Measurements from ENCODE around the gene TMEM18.

The TMEM18 gene

GRCh38 chr2:677056-677958 is at the start of gene TMEM18:
TMEM18 (minus strand) TSS chr2:677406; CDS start chr2:677345, 61 bp downstream.
- Histone ChIP-seq H3K4me1 (ENCODE audit: control insufficient read depth in 1 of 2, insufficient read depth in 2 of 2, low read length in 2 of 2) (peaks cover 4 to 6% of the 10 kb centered on the region in 2 donors), H3K4me3 (ENCODE audit: low read depth in 1 of 2, low read length in 2 of 2) (peak within 1 kb of the TSS; percentile 79 to 89), H3K27me3 (ENCODE audit: low read depth, low read length) (no peaks in the 10 kb centered on the region), H3K9me3 (ENCODE audit: control insufficient read depth in 1 of 2, low read length in 2 of 2) (no peaks in the 10 kb centered on the region), H3K36me3 (ENCODE audit: control insufficient read depth in 1 of 2, insufficient read depth in 2 of 2, low read length in 2 of 2) (peaks cover 8 to 12% of the 10 kb centered on the region in 2 donors), H3K27ac (ENCODE audit: low read length) (peak within 1 kb of the TSS; percentile 97)

GRCh38 chr2:726169-726568 is 49.0 kb upstream of the TMEM18 start:
- Histone ChIP-seq H3K36me3 (ENCODE audit: control insufficient read depth in 1 of 2, insufficient read depth in 2 of 2, low read length in 2 of 2) (no peaks in the 10 kb centered on the region), H3K9me3 (ENCODE audit: control insufficient read depth in 1 of 2, low read length in 2 of 2) (no peaks in the 10 kb centered on the region), H3K27me3 (ENCODE audit: low read depth, low read length) (no peaks in the 10 kb centered on the region), H3K4me1 (ENCODE audit: control insufficient read depth in 1 of 2, insufficient read depth in 2 of 2, low read length in 2 of 2) (no peaks in the 10 kb centered on the region), H3K27ac (ENCODE audit: low read length) (no peak overlapping the region), H3K4me3 (ENCODE audit: low read depth in 1 of 2, low read length in 2 of 2) (no peak overlapping the region)

- no peak overlapping the region for H3K27ac ChIP-seq (ENCODE audit: low read length)
- H3K9me3 ChIP-seq (ENCODE audit: control insufficient read depth in 1 of 2, low read length in 2 of 2) = no peaks in the 10 kb centered on the region
- H3K4me3 ChIP-seq (ENCODE audit: low read depth in 1 of 2, low read length in 2 of 2) = no peak overlapping the region
- no peaks in the 10 kb centered on the region for H3K27me3 ChIP-seq (ENCODE audit: low read depth, low read length)
- no peaks in the 10 kb centered on the region for H3K36me3 ChIP-seq (ENCODE audit: control insufficient read depth in 1 of 2, insufficient read depth in 2 of 2, low read length in 2 of 2)
- no peaks in the 10 kb centered on the region for H3K4me1 ChIP-seq (ENCODE audit: control insufficient read depth in 1 of 2, insufficient read depth in 2 of 2, low read length in 2 of 2)
These were observed 48.3 kb upstream of the TMEM18 start for GRCh38 chr2:725468-725867.

GRCh38 chr2:723761-724160 is 46.6 kb upstream of the TMEM18 start:
- Histone ChIP-seq H3K9me3 (ENCODE audit: control insufficient read depth in 1 of 2, low read length in 2 of 2) (no peaks in the 10 kb centered on the region), H3K4me3 (ENCODE audit: low read depth in 1 of 2, low read length in 2 of 2) (no peak overlapping the region), H3K36me3 (ENCODE audit: control insufficient read depth in 1 of 2, insufficient read depth in 2 of 2, low read length in 2 of 2) (no peaks in the 10 kb centered on the region), H3K27ac (ENCODE audit: low read length) (no peak overlapping the region), H3K4me1 (ENCODE audit: control insufficient read depth in 1 of 2, insufficient read depth in 2 of 2, low read length in 2 of 2) (no peaks in the 10 kb centered on the region), H3K27me3 (ENCODE audit: low read depth, low read length) (no peaks in the 10 kb centered on the region)

GRCh38 chr2:720842-721241 is 43.6 kb upstream of the TMEM18 start:
- no peaks in the 10 kb centered on the region for H3K4me1 ChIP-seq (ENCODE audit: control insufficient read depth in 1 of 2, insufficient read depth in 2 of 2, low read length in 2 of 2)
- no peak overlapping the region for H3K4me3 ChIP-seq (ENCODE audit: low read depth in 1 of 2, low read length in 2 of 2)
- no peaks in the 10 kb centered on the region for H3K9me3 ChIP-seq (ENCODE audit: control insufficient read depth in 1 of 2, low read length in 2 of 2)
- no peak overlapping the region for H3K27ac ChIP-seq (ENCODE audit: low read length)
- H3K36me3 ChIP-seq (ENCODE audit: control insufficient read depth in 1 of 2, insufficient read depth in 2 of 2, low read length in 2 of 2) = no peaks in the 10 kb centered on the region
- H3K27me3 ChIP-seq (ENCODE audit: low read depth, low read length) = no peaks in the 10 kb centered on the region

GRCh38 chr2:719734-720133 is 42.5 kb upstream of the TMEM18 start:
- Histone ChIP-seq H3K36me3 (ENCODE audit: control insufficient read depth in 1 of 2, insufficient read depth in 2 of 2, low read length in 2 of 2) (no peaks in the 10 kb centered on the region), H3K4me1 (ENCODE audit: control insufficient read depth in 1 of 2, insufficient read depth in 2 of 2, low read length in 2 of 2) (no peaks in the 10 kb centered on the region), H3K27me3 (ENCODE audit: low read depth, low read length) (no peaks in the 10 kb centered on the region), H3K4me3 (ENCODE audit: low read depth in 1 of 2, low read length in 2 of 2) (no peak overlapping the region), H3K27ac (ENCODE audit: low read length) (no peak overlapping the region), H3K9me3 (ENCODE audit: control insufficient read depth in 1 of 2, low read length in 2 of 2) (no peaks in the 10 kb centered on the region)

- Histone ChIP-seq H3K9me3 (ENCODE audit: control insufficient read depth in 1 of 2, low read length in 2 of 2) (no peaks in the 10 kb centered on the region), H3K27me3 (ENCODE audit: low read depth, low read length) (no peaks in the 10 kb centered on the region), H3K36me3 (ENCODE audit: control insufficient read depth in 1 of 2, insufficient read depth in 2 of 2, low read length in 2 of 2) (no peaks in the 10 kb centered on the region), H3K4me3 (ENCODE audit: low read depth in 1 of 2, low read length in 2 of 2) (no peak overlapping the region), H3K27ac (ENCODE audit: low read length) (no peak overlapping the region), H3K4me1 (ENCODE audit: control insufficient read depth in 1 of 2, insufficient read depth in 2 of 2, low read length in 2 of 2) (no peaks in the 10 kb centered on the region)
These were observed 42.0 kb upstream of the TMEM18 start for GRCh38 chr2:719191-719590.

GRCh38 chr2:717661-718060 is 40.5 kb upstream of the TMEM18 start:
- no peak overlapping the region for H3K4me3 ChIP-seq (ENCODE audit: low read depth in 1 of 2, low read length in 2 of 2)
- H3K27me3 ChIP-seq (ENCODE audit: low read depth, low read length) = no peaks in the 10 kb centered on the region
- H3K27ac ChIP-seq (ENCODE audit: low read length) = no peak overlapping the region
- no peaks in the 10 kb centered on the region for H3K4me1 ChIP-seq (ENCODE audit: control insufficient read depth in 1 of 2, insufficient read depth in 2 of 2, low read length in 2 of 2)
- H3K36me3 ChIP-seq (ENCODE audit: control insufficient read depth in 1 of 2, insufficient read depth in 2 of 2, low read length in 2 of 2) = no peaks in the 10 kb centered on the region
- no peaks in the 10 kb centered on the region for H3K9me3 ChIP-seq (ENCODE audit: control insufficient read depth in 1 of 2, low read length in 2 of 2)

GRCh38 chr2:715854-716560 is 38.8 kb upstream of the TMEM18 start:
- Histone ChIP-seq H3K27ac (ENCODE audit: low read length) (no peak overlapping the region), H3K4me3 (ENCODE audit: low read depth in 1 of 2, low read length in 2 of 2) (no peak overlapping the region)

GRCh38 chr2:715038-715437 is 37.8 kb upstream of the TMEM18 start:
- Histone ChIP-seq H3K4me1 (ENCODE audit: control insufficient read depth in 1 of 2, insufficient read depth in 2 of 2, low read length in 2 of 2) (no peaks in the 10 kb centered on the region), H3K4me3 (ENCODE audit: low read depth in 1 of 2, low read length in 2 of 2) (no peak overlapping the region), H3K36me3 (ENCODE audit: control insufficient read depth in 1 of 2, insufficient read depth in 2 of 2, low read length in 2 of 2) (no peaks in the 10 kb centered on the region), H3K9me3 (ENCODE audit: control insufficient read depth in 1 of 2, low read length in 2 of 2) (no peaks in the 10 kb centered on the region), H3K27ac (ENCODE audit: low read length) (no peak overlapping the region), H3K27me3 (ENCODE audit: low read depth, low read length) (no peaks in the 10 kb centered on the region)

More at GRCh38 chr2:715854-716560, 38.8 kb upstream of the TMEM18 start:
- Histone ChIP-seq H3K4me1 (ENCODE audit: control insufficient read depth in 1 of 2, insufficient read depth in 2 of 2, low read length in 2 of 2) (no peaks in the 10 kb centered on the region), H3K9me3 (ENCODE audit: control insufficient read depth in 1 of 2, low read length in 2 of 2) (no peaks in the 10 kb centered on the region), H3K36me3 (ENCODE audit: control insufficient read depth in 1 of 2, insufficient read depth in 2 of 2, low read length in 2 of 2) (no peaks in the 10 kb centered on the region), H3K27me3 (ENCODE audit: low read depth, low read length) (no peaks in the 10 kb centered on the region)

- Histone ChIP-seq H3K9me3 (ENCODE audit: control insufficient read depth in 1 of 2, low read length in 2 of 2) (no peaks in the 10 kb centered on the region), H3K4me3 (ENCODE audit: low read depth in 1 of 2, low read length in 2 of 2) (no peak overlapping the region), H3K27me3 (ENCODE audit: low read depth, low read length) (no peaks in the 10 kb centered on the region), H3K36me3 (ENCODE audit: control insufficient read depth in 1 of 2, insufficient read depth in 2 of 2, low read length in 2 of 2) (no peaks in the 10 kb centered on the region), H3K4me1 (ENCODE audit: control insufficient read depth in 1 of 2, insufficient read depth in 2 of 2, low read length in 2 of 2) (no peaks in the 10 kb centered on the region), H3K27ac (ENCODE audit: low read length) (no peak overlapping the region)
These were observed 37.0 kb upstream of the TMEM18 start for GRCh38 chr2:714005-714741.
